ENCODE results near the gene HNF4A. TPM values are rescaled to one million over a fixed set of nuclear protein-coding genes. Genes with fewer than 3 reads are reported as not detected.
A peak's percentile ranks its signal among the peaks of the same experiment; 100 is the strongest.
"Not testable (repeated sequence)": the region's sequence is repeated elsewhere in the genome, so short reads cannot be mapped to it uniquely, and the experiment has no call there.

Gene HNF4A
- polyA plus RNA-seq (ENCODE audit: insufficient read length in 12 of 12), result 10 to 100 TPM in 1 of 12 donors, under 1 TPM in 5, not detected in 6; 0.04 to 40.5 (median 0.30) TPM
- long read RNA-seq, donor 1, full-length matches to known transcripts, result 30 of 78 reads
- long read RNA-seq, donor 1, partial matches to known transcripts, result 48 of 78 reads
- long read RNA-seq, donor 1, other reads (novel, unspliced or antisense), result 0 of 78 reads
- long read RNA-seq, donor 2, result 0 reads
- long read RNA-seq, donor 3, result 0 reads
- long read RNA-seq, donor 4, result 0 reads
- long read RNA-seq, donor 5, result 0 reads
- long read RNA-seq, donor 6, result 0 reads
- long read RNA-seq, donor 7, result 0 reads
- long read RNA-seq, donor 8, partial matches to known transcripts, result 46 of 46 reads
- long read RNA-seq, donor 8, other reads (novel, unspliced or antisense), result 0 of 46 reads
- long read RNA-seq, donor 9, result 0 reads
- long read RNA-seq, donor 10, result 0 reads
- long read RNA-seq, donor 11, result 0 reads

GRCh38 chr20:44355498-44356352 lies at the start of gene HNF4A:
TSS of gene HNF4A (plus strand) at chr20:44355699. CDS start at chr20:44355805, 106 bp downstream.
- no peak for DNase-seq

- no peak for DNase-seq
Measured at GRCh38 chr20:44306927-44307326, 48.6 kb upstream of the HNF4A start.

- peak; percentile 4 for DNase-seq
Measured at GRCh38 chr20:44309763-44310663, 45.5 kb upstream of the HNF4A start.

GRCh38 chr20:44310664-44311639 lies 44.5 kb upstream of the HNF4A start, which contains the start of gene FITM2:
TSS of gene FITM2 (minus strand) at chr20:44311202. CDS start at chr20:44311148, 54 bp downstream.
- peak; percentile 99 for DNase-seq

- no peak for DNase-seq
Measured at GRCh38 chr20:44314870-44315269, 40.6 kb upstream of the HNF4A start.

- DNase-seq, result no peak
Measured at GRCh38 chr20:44319839-44320422, 35.6 kb upstream of the HNF4A start.

GRCh38 chr20:44324343-44324742 lies 31.2 kb upstream of the HNF4A start:
- DNase-seq, result no peak

- no peak for DNase-seq
Measured at GRCh38 chr20:44326391-44327159, 28.9 kb upstream of the HNF4A start.

GRCh38 chr20:44327748-44328147 lies 27.8 kb upstream of the HNF4A start:
- DNase-seq, result not testable (repeated sequence)

GRCh38 chr20:44328428-44328827 lies 27.1 kb upstream of the HNF4A start:
- DNase-seq, result no peak

- no peak for DNase-seq
Measured at GRCh38 chr20:44331201-44331600, 24.3 kb upstream of the HNF4A start.

- DNase-seq, result no peak
Measured at GRCh38 chr20:44334306-44334705, 21.2 kb upstream of the HNF4A start.

- no peak for DNase-seq
Measured at GRCh38 chr20:44334709-44335108, 20.8 kb upstream of the HNF4A start.

- no peak for DNase-seq
Measured at GRCh38 chr20:44335675-44336074, 19.8 kb upstream of the HNF4A start.

GRCh38 chr20:44336086-44336485 lies 19.4 kb upstream of the HNF4A start:
- no peak for DNase-seq

GRCh38 chr20:44336725-44337380 lies 18.6 kb upstream of the HNF4A start, which contains the start of gene R3HDML:
TSS of gene R3HDML (plus strand) at chr20:44337043. CDS start at chr20:44337158, 115 bp downstream.
- DNase-seq, result no peak

GRCh38 chr20:44342248-44342647 lies 13.3 kb upstream of the HNF4A start:
- DNase-seq, result no peak

GRCh38 chr20:44343162-44343675 lies 12.3 kb upstream of the HNF4A start:
- DNase-seq, result no peak
